Mesodermal cell (in vitro differentiated cells): ENCODE measurements around the gene PRRC2B.
"Not testable (repeated sequence)": the region's sequence is repeated elsewhere in the genome, so short reads cannot be mapped to it uniquely, and the experiment has no call there.

Experiments
- H3K27ac ChIP-seq: 2 replicates; pipeline ENCODE4 v1.7.0; 2013; ENCODE audit warnings: mild to moderate bottlenecking, low read depth, low read length, moderate library complexity; ENCODE audit not compliant: severe bottlenecking
- H3K36me3 ChIP-seq: 2 replicates; pipeline ENCODE4 v1.7.1; 2013; ENCODE audit warnings: mild to moderate bottlenecking, low read length, moderate library complexity; ENCODE audit not compliant: control insufficient read depth, insufficient read depth
- H3K4me1 ChIP-seq: one replicate; pipeline ENCODE4 v1.7.1; 2013; ENCODE audit warnings: mild to moderate bottlenecking, low read length; ENCODE audit not compliant: insufficient read depth, control insufficient read depth, poor library complexity, severe bottlenecking
- H3K4me3 ChIP-seq: 2 replicates; pipeline ENCODE4 v1.7.0; 2013; ENCODE audit warnings: low read length, control low read depth, mild to moderate bottlenecking; ENCODE audit not compliant: insufficient read depth, poor library complexity, severe bottlenecking; ENCODE audit errors: extremely low read depth
- H3K9me3 ChIP-seq: 2 replicates; pipeline ENCODE4 v1.7.1; 2013; ENCODE audit warnings: mild to moderate bottlenecking, low read length, moderate library complexity; ENCODE audit not compliant: control insufficient read depth
- WGBS, 2 experiments: methylation state at CpG; one replicate each; pipeline ENCODE4 v1.1.5; 2013; ENCODE audit warnings: missing lambda C conversion rate in 2 of 2; ENCODE audit not compliant: insufficient coverage in 2 of 2; 5-methylcytosine and 5-hydroxymethylcytosine counted together

PRRC2B gene

GRCh38 chr9:131543141-131543540 lies 149.3 kb downstream of the PRRC2B start:
- H3K4me3 ChIP-seq = no peak overlapping the region
- WGBS, 2 experiments = 80 to 81% methylated on average over 2 to 3 of the region's 6 CpGs
- H3K4me1 ChIP-seq = no peaks in the 10 kb centered on the region
- H3K27ac ChIP-seq = no peak overlapping the region
- peaks cover 18% of the 10 kb centered on the region for H3K9me3 ChIP-seq
- H3K36me3 ChIP-seq = no peaks in the 10 kb centered on the region

- Histone ChIP-seq H3K4me1 (no peaks in the 10 kb centered on the region), H3K9me3 (peaks cover 18% of the 10 kb centered on the region), H3K4me3 (no peak within 1 kb of the TSS), H3K36me3 (no peaks in the 10 kb centered on the region), H3K27ac (no peak within 1 kb of the TSS)
- 75 to 79% methylated on average over 37 to 42 of the region's 50 CpGs for WGBS, 2 experiments
Observed at GRCh38 chr9:131545003-131545785, 151.3 kb downstream of the PRRC2B start, which contains the start of gene PRRT1B. Gene PRRT1B (plus strand): TSS chr9:131545523. CDS start chr9:131545616, 93 bp downstream.

DNA sequence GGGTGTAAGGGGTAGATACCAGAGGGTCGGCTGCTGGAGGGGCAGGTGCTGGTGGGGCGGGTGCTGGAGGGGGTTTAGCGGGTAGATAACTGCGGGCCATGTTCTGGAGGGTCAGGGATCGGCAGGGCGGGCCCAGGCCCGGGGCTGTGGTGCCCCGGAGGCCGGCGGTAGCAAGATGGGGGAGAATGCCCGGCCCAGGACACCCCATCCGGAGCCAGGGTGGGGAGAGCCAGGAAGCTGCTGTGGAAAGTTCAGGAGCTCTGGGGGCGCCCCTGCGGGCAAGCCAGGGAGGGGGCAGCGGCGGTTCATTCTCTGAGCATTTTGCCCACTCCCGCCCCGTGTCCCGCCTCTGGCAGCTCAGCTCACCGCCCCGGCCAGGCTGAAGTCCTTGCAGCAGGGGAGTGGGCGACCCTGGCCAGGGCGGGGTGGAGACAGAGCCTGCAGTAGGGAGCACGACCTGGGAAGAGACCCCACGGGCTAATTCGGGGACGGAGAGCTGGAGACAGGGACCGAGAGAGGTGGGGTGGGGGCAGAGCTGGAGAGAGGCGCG lies 152.0 kb downstream of the PRRC2B start:
- Histone ChIP-seq H3K4me1 (no peaks in the 10 kb centered on the region), H3K27ac (no peak overlapping the region), H3K4me3 (no peak overlapping the region), H3K36me3 (no peaks in the 10 kb centered on the region), H3K9me3 (peaks cover 18% of the 10 kb centered on the region)
- 61 to 62% methylated on average over 10 to 26 of the region's 30 CpGs for WGBS, 2 experiments

GRCh38 chr9:131546336-131547084 lies 152.6 kb downstream of the PRRC2B start:
- H3K9me3 ChIP-seq = peaks cover 18% of the 10 kb centered on the region
- H3K4me3 ChIP-seq = no peak overlapping the region
- H3K36me3 ChIP-seq = no peaks in the 10 kb centered on the region
- WGBS, 2 experiments = 48 to 59% methylated on average over 35 to 38 of the region's 49 CpGs
- no peak overlapping the region for H3K27ac ChIP-seq
- no peaks in the 10 kb centered on the region for H3K4me1 ChIP-seq

DNA sequence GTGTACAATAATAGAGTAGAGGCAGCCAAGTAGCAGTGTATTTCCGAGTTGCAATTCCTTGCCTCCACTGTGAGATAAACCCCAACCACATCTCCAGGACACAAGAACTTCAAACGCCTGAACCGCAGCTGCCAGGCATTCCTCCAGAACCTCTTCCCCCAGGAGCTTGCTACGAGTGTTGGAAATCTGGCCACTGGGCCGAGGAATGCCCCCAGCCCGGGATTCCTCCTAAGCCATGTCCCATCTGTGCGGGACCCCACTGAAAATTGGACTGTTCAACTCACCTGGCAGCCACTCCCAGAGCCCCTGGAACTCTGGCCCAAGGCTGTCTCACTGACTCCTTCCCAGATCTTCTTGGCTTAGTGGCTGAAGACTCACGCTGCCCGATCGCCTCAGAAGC lies 155.3 kb downstream of the PRRC2B start:
- H3K4me3 ChIP-seq, H3K9me3 ChIP-seq, H3K27ac ChIP-seq, H3K4me1 ChIP-seq, H3K36me3 ChIP-seq: not testable (repeated sequence)
- whole genome bisulfite sequencing, 2 experiments = 90 to 91% methylated on average over 7 to 10 of the region's 10 CpGs
